Measurements from ENCODE around the gene ARL3. TPM values are rescaled to one million over a fixed set of nuclear protein-coding genes. Genes with fewer than 3 reads are reported as not detected.

The ARL3 gene
- total RNA-seq, 1 experiment from 2014 or later = 16.5 TPM

DNA sequence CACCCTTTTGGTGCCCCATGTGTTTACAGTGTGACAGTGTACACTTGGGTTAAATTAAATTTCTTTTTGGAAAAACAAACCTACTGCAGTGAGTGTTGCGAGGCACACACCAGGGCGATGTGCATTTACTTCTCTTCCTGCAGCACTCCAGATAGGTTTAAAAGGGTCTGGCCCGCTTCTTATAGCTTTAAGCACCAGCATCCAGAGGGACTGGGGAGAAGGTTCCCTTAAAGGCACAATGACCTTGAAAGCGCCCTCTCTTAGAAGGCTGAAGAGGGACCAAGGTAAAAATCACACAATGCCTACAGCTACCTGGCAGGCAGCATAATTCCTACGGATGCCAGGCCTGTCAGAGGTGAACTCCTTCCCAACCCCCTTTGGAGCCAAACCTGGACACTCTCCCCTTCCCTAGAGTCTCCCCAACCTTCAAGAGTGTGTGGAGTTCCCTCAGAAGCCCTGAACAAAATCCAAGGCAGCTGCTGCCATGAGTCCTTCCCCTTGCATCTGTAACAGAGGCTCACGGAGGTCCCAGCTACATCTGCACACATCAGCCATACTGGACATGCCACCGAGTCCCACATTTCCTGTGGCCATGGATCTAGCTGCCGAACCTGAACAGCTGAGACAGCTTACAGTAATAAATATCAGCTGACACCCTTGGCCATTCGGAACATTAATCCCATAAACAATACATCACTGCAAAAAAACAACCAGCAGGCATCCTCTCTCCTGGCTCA is 36.7 kb downstream of the ARL3 start:
- Histone ChIP-seq H3K4ac (ENCODE audit: low read depth, low read length) (no peak overlapping the region), H3K4me2 (ENCODE audit: insufficient read depth, insufficient read length, low read length) (no peak overlapping the region), H3K4me1 (ENCODE audit: insufficient read depth, low read length) (peaks cover 15% of the 10 kb centered on the region; the same call in 1 of the 2 replicates), H2AFZ (ENCODE audit: low read length) (no peak overlapping the region), H3K9me3 (ENCODE audit: control insufficient read depth, low read depth, low read length) (no peaks in the 10 kb centered on the region), H3K79me2 (ENCODE audit: insufficient read depth, low read length) (no peaks in the 10 kb centered on the region), H3K14ac (ENCODE audit: insufficient read depth, low read length) (no peak overlapping the region), H3K18ac (ENCODE audit: insufficient read length, low read depth, low read length) (no peak overlapping the region), H4K20me1 (ENCODE audit: control insufficient read depth, insufficient read depth, insufficient read length) (no peaks in the 10 kb centered on the region), H3K9ac (ENCODE audit: extremely low read depth, insufficient read length, low read length) (no peak overlapping the region), H4K91ac (ENCODE audit: insufficient read length, low read depth, low read length) (no peak overlapping the region), H3K79me1 (ENCODE audit: insufficient read depth, low read depth, low read length, poor library complexity, severe bottlenecking) (no peaks in the 10 kb centered on the region), H4K5ac (ENCODE audit: insufficient read length, low read depth, low read length) (no peak overlapping the region), H2AK5ac (ENCODE audit: insufficient read length, low read length) (no peak overlapping the region), H2BK15ac (ENCODE audit: low read depth, low read length) (no peak overlapping the region), H3K27ac (ENCODE audit: insufficient read length, low read depth, low read length) (no peak overlapping the region), H2BK5ac (ENCODE audit: insufficient read length, low read length) (no peak overlapping the region), H3K23ac (ENCODE audit: insufficient read length, low read depth, low read length) (no peak overlapping the region), H3K23me2 (ENCODE audit: insufficient read length, low read depth, low read length, poor library complexity, severe bottlenecking) (no peaks in the 10 kb centered on the region), H3K27me3 (ENCODE audit: insufficient read depth, low read length) (no peaks in the 10 kb centered on the region), H2BK12ac (ENCODE audit: insufficient read length, low read depth, low read length) (no peak overlapping the region), H3K56ac (ENCODE audit: insufficient read length, low read depth, low read length) (no peak overlapping the region), H4K8ac (replicated peaks; ENCODE audit: insufficient read length, low read depth, low read length) (no peak overlapping the region), H3T11ph (ENCODE audit: low read length) (no peak overlapping the region), H2BK20ac (ENCODE audit: low read depth, low read length, poor library complexity, severe bottlenecking) (no peak overlapping the region), H2BK120ac (ENCODE audit: low read depth, low read length, poor library complexity, severe bottlenecking) (no peak overlapping the region)
- peak overlapping the region; percentile 46 to 85 (median 65); a peak in 3 of 7 replicates for H3K27ac Mint-ChIP-seq
- no CpG with 5 or more reads among the region's 9 CpGs for WGBS (ENCODE audit: extremely low coverage, insufficient read length, low lambda C conversion rate)
- peaks cover 68 to 74% of the 10 kb centered on the region in 2 experiments for H3K4me1 Mint-ChIP-seq
- peaks cover 8 to 18% (median 15%) of the 10 kb centered on the region in 3 experiments; a peak in 6 of 7 replicates for H3K36me3 Mint-ChIP-seq (ENCODE audit: insufficient read depth in 1 of 3, low read depth in 3 of 3)
- H3K4me3 Mint-ChIP-seq = peak overlapping the region in 1 of 2 experiments; percentile 23; a peak in 2 of 5 replicates
- no peaks in the 10 kb centered on the region for H3K9me3 Mint-ChIP-seq
- DNase-seq = no peak
- TF ChIP-seq, protein P1, sequence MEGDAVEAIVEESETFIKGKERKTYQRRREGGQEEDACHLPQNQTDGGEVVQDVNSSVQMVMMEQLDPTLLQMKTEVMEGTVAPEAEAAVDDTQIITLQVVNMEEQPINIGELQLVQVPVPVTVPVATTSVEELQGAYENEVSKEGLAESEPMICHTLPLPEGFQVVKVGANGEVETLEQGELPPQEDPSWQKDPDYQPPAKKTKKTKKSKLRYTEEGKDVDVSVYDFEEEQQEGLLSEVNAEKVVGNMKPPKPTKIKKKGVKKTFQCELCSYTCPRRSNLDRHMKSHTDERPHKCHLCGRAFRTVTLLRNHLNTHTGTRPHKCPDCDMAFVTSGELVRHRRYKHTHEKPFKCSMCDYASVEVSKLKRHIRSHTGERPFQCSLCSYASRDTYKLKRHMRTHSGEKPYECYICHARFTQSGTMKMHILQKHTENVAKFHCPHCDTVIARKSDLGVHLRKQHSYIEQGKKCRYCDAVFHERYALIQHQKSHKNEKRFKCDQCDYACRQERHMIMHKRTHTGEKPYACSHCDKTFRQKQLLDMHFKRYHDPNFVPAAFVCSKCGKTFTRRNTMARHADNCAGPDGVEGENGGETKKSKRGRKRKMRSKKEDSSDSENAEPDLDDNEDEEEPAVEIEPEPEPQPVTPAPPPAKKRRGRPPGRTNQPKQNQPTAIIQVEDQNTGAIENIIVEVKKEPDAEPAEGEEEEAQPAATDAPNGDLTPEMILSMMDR (conservative IDR thresholded peaks at IDR 0.05) = no peak
- H3K27me3 Mint-ChIP-seq (ENCODE audit: low read depth) = no peaks in the 10 kb centered on the region
